ENCODE data around the gene EIF4G3.
"Not testable (repeated sequence)": the region's sequence is repeated elsewhere in the genome, so short reads cannot be mapped to it uniquely, and the experiment has no call there.

Gene EIF4G3

DNA sequence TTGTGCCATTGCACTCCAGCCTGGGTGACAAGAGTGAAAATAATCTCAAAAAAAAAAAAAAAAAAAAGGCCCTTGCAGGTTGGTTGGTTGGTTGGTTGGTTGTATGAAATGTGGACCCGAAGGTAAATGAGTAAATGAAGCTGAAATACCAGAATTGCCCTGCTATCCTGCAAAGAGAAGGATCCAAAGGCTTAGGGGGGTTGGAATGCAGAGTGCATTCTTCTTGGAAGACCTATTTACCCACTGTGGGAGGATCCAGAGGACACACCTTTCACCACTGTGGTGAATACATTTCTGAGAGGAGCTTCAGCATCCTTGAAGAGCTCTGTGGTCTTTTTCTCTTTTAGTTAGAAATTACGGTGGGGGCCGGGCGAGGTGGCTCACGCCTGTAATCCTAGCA, 28.7 kb upstream of the EIF4G3 start:
- H3K36me3 ChIP-seq (ENCODE audit: control insufficient read depth, insufficient read depth, low read length): no peaks in the 10 kb centered on the region
- no peak overlapping the region for H3K27ac ChIP-seq (ENCODE audit: low read depth, low read length, severe bottlenecking)
- 83 to 97% methylated on average over 4 to 5 of the region's 5 CpGs for WGBS, 2 experiments (ENCODE audit: insufficient coverage in 2 of 2)

DNA sequence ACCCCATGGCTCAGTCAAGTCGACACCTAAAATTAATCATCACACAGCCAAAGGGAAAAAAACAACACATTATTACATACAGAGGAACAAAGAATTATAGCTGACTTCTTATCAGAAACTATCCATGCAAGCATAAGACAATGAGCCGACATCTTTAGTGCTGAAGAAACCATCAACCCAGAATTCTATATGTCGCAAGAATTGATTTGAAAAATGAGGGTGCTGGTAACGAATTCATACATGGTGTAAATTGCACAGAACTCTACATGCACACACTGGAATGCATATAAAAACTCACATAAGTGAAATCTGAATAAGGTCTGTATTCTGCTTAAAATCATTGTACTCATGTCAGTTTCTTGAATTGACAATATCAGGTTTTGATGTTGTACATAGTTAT, 25.0 kb upstream of the EIF4G3 start:
- 91% methylated on average over 1 of the region's 4 CpGs; no CpG with 5 or more reads in 1 of the 2 experiments for WGBS, 2 experiments (ENCODE audit: insufficient coverage in 2 of 2)
- Histone ChIP-seq H3K4me1 (ENCODE audit: control insufficient read depth, insufficient read depth, low read length, poor library complexity, severe bottlenecking) (peaks cover 5% of the 10 kb centered on the region), H3K36me3 (ENCODE audit: control insufficient read depth, insufficient read depth, low read length) (no peaks in the 10 kb centered on the region), H3K27ac (ENCODE audit: low read depth, low read length, severe bottlenecking) (no peak overlapping the region), H3K9me3 (ENCODE audit: control insufficient read depth, low read length) (no peaks in the 10 kb centered on the region), H3K4me3 (ENCODE audit: extremely low read depth, insufficient read depth, low read length, poor library complexity, severe bottlenecking) (no peak overlapping the region)

More for the DNA sequence above, 28.7 kb upstream of the EIF4G3 start:
- Histone ChIP-seq H3K4me3 (ENCODE audit: extremely low read depth, insufficient read depth, low read length, poor library complexity, severe bottlenecking) (no peak overlapping the region), H3K4me1 (ENCODE audit: control insufficient read depth, insufficient read depth, low read length, poor library complexity, severe bottlenecking) (peaks cover 5% of the 10 kb centered on the region), H3K9me3 (ENCODE audit: control insufficient read depth, low read length) (no peaks in the 10 kb centered on the region)

DNA sequence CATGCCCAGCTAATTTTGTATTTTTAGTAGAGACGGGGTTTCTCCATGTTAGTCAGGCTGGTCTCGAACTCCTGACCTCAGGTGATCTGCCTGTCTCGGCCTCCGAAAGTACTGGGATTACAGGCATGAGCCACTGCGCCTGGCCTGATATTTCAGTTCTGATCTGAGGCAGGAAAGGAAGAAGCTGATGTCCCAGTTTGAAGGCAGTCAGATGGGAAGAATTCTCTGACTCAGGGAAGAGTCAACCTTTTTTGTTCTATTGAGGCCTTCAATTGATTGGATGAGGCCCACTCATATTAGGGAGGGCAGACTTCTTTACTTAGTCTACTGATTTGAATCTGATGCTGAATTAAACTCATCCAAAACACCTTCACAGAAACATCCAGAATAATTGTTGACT, 24.5 kb upstream of the EIF4G3 start:
- 98% methylated on average over 4 of the region's 5 CpGs; no CpG with 5 or more reads in 1 of the 2 experiments for WGBS, 2 experiments (ENCODE audit: insufficient coverage in 2 of 2)
- H3K4me1 ChIP-seq (ENCODE audit: control insufficient read depth, insufficient read depth, low read length, poor library complexity, severe bottlenecking); H3K27ac ChIP-seq (ENCODE audit: low read depth, low read length, severe bottlenecking); H3K9me3 ChIP-seq (ENCODE audit: control insufficient read depth, low read length); H3K36me3 ChIP-seq (ENCODE audit: control insufficient read depth, insufficient read depth, low read length); H3K4me3 ChIP-seq (ENCODE audit: extremely low read depth, insufficient read depth, low read length, poor library complexity, severe bottlenecking): not testable (repeated sequence)

DNA sequence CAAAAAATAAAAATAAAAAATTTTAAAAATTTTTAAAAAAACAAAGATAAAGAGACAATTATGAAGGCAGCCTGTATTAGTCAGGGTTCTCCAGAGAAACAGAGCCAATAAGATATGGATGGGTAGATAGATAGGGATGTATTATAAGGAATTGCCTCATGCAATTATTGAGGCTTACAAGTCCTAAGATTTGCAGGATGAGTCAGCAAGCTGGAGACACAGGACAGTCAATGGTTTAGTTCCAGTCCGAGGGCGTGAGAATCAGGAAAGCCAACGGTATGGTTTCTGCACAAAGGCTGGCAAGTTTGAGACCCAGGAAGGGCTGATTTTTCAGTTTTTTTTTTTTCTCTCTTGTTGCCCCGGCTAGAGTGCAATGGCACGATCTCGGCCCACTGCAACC, 24.1 kb upstream of the EIF4G3 start:
- no peak overlapping the region for H3K27ac ChIP-seq (ENCODE audit: low read depth, low read length, severe bottlenecking)
- no peak overlapping the region for H3K4me3 ChIP-seq (ENCODE audit: extremely low read depth, insufficient read depth, low read length, poor library complexity, severe bottlenecking)
- H3K36me3 ChIP-seq (ENCODE audit: control insufficient read depth, insufficient read depth, low read length): no peaks in the 10 kb centered on the region
- no peaks in the 10 kb centered on the region for H3K9me3 ChIP-seq (ENCODE audit: control insufficient read depth, low read length)
- 93 to 95% methylated on average over 2 to 6 of the region's 6 CpGs for WGBS, 2 experiments (ENCODE audit: insufficient coverage in 2 of 2)
- H3K4me1 ChIP-seq (ENCODE audit: control insufficient read depth, insufficient read depth, low read length, poor library complexity, severe bottlenecking): peaks cover 5% of the 10 kb centered on the region

GRCh38 chr1:21198929-21199328, 22.2 kb upstream of the EIF4G3 start:
- no peaks in the 10 kb centered on the region for H3K36me3 ChIP-seq (ENCODE audit: control insufficient read depth, insufficient read depth, low read length)
- 75 to 77% methylated on average over 1 to 3 of the region's 4 CpGs for WGBS, 2 experiments (ENCODE audit: insufficient coverage in 2 of 2)
- no peak overlapping the region for H3K27ac ChIP-seq (ENCODE audit: low read depth, low read length, severe bottlenecking)
- no peak overlapping the region for H3K4me3 ChIP-seq (ENCODE audit: extremely low read depth, insufficient read depth, low read length, poor library complexity, severe bottlenecking)
- peaks cover 5% of the 10 kb centered on the region for H3K4me1 ChIP-seq (ENCODE audit: control insufficient read depth, insufficient read depth, low read length, poor library complexity, severe bottlenecking)
- no peaks in the 10 kb centered on the region for H3K9me3 ChIP-seq (ENCODE audit: control insufficient read depth, low read length)

- 100% methylated on average over 1 of the region's 4 CpGs; no CpG with 5 or more reads in 1 of the 2 experiments for WGBS, 2 experiments (ENCODE audit: insufficient coverage in 2 of 2)
- H3K36me3 ChIP-seq (ENCODE audit: control insufficient read depth, insufficient read depth, low read length): no peaks in the 10 kb centered on the region
- no peak overlapping the region for H3K4me3 ChIP-seq (ENCODE audit: extremely low read depth, insufficient read depth, low read length, poor library complexity, severe bottlenecking)
- H3K27ac ChIP-seq (ENCODE audit: low read depth, low read length, severe bottlenecking): no peak overlapping the region
- peaks cover 4% of the 10 kb centered on the region for H3K4me1 ChIP-seq (ENCODE audit: control insufficient read depth, insufficient read depth, low read length, poor library complexity, severe bottlenecking)
- H3K9me3 ChIP-seq (ENCODE audit: control insufficient read depth, low read length): no peaks in the 10 kb centered on the region
These were observed 16.2 kb upstream of the EIF4G3 start for GRCh38 chr1:21192871-21193270.

DNA sequence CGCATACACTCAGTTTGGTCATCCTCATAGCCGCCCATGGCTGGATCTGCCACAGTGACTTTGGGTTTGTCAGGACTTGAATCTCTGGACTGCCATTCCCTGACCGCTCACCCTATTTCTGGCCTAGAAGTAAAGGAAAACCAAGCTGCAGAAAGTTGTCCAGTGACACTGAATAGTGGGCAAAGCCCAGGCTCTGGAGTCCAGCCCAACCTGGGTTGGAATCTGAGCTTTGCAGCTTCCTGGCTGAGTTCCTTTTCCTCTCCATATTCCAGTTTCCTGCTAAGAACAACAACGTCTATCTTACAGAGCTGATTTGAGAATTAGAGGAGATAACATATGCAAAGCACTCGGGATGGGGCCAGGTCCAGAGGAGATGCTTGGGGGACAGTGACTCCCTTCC, 15.6 kb upstream of the EIF4G3 start:
- Histone ChIP-seq H3K36me3 (ENCODE audit: control insufficient read depth, insufficient read depth, low read length) (no peaks in the 10 kb centered on the region), H3K9me3 (ENCODE audit: control insufficient read depth, low read length) (no peaks in the 10 kb centered on the region), H3K4me3 (ENCODE audit: extremely low read depth, insufficient read depth, low read length, poor library complexity, severe bottlenecking) (no peak overlapping the region), H3K27ac (ENCODE audit: low read depth, low read length, severe bottlenecking) (no peak overlapping the region), H3K4me1 (ENCODE audit: control insufficient read depth, insufficient read depth, low read length, poor library complexity, severe bottlenecking) (peaks cover 4% of the 10 kb centered on the region)
- 71 to 94% methylated on average over 3 to 5 of the region's 5 CpGs for WGBS, 2 experiments (ENCODE audit: insufficient coverage in 2 of 2)

DNA sequence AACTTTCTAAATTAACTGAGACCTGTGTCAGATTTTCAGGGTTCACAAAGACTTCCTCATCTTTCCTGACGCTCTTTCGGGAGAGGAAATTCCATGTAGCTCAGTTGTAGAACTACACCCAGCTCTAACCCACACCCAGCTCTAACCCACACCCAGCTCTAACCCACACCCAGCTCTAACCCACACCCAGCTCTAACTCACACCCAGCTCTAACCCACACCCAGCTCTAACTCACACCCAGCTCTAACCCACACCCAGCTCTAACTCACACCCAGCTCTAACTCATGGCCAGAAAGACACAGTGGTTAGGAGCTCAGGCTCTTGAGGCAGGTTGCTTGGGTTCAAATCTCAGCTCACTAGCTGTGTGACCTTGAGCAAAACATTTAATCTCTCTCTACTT, 14.1 kb upstream of the EIF4G3 start:
- H3K36me3 ChIP-seq (ENCODE audit: control insufficient read depth, insufficient read depth, low read length); H3K9me3 ChIP-seq (ENCODE audit: control insufficient read depth, low read length); H3K4me1 ChIP-seq (ENCODE audit: control insufficient read depth, insufficient read depth, low read length, poor library complexity, severe bottlenecking); H3K27ac ChIP-seq (ENCODE audit: low read depth, low read length, severe bottlenecking); H3K4me3 ChIP-seq (ENCODE audit: extremely low read depth, insufficient read depth, low read length, poor library complexity, severe bottlenecking): not testable (repeated sequence)
- 45 to 61% methylated on average over 2 of the region's 2 CpGs for WGBS, 2 experiments (ENCODE audit: insufficient coverage in 2 of 2)

- Histone ChIP-seq H3K27ac (ENCODE audit: low read depth, low read length, severe bottlenecking) (no peak overlapping the region), H3K36me3 (ENCODE audit: control insufficient read depth, insufficient read depth, low read length) (no peaks in the 10 kb centered on the region), H3K9me3 (ENCODE audit: control insufficient read depth, low read length) (no peaks in the 10 kb centered on the region), H3K4me3 (ENCODE audit: extremely low read depth, insufficient read depth, low read length, poor library complexity, severe bottlenecking) (no peak overlapping the region), H3K4me1 (ENCODE audit: control insufficient read depth, insufficient read depth, low read length, poor library complexity, severe bottlenecking) (peaks cover 4% of the 10 kb centered on the region)
- WGBS, 2 experiments (ENCODE audit: insufficient coverage in 2 of 2): 100% methylated on average over 1 of the region's 1 CpG; no CpG with 5 or more reads in 1 of the 2 experiments
These were observed 13.3 kb upstream of the EIF4G3 start for GRCh38 chr1:21189906-21190500.

DNA sequence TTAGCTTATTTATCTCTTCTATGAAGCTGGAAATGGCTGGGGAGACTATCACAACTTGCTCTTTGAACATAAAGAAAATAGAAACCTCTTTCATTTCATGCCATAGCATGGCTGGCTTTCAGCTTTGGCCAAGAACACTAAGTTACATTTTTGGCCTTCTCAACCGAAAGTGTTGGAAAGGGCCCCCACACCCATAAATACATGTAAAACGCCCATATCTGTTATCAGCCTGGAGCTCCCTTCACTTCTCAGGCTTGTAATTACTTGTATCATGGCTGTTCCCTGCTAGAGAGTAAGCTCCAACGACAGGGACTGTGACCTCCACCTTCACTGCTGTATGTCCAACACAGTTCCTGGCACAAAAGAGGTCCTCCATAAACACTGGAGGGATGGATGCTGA, 12.7 kb upstream of the EIF4G3 start:
- H3K36me3 ChIP-seq (ENCODE audit: control insufficient read depth, insufficient read depth, low read length): no peaks in the 10 kb centered on the region
- 21 to 80% methylated on average over 1 to 2 of the region's 3 CpGs for WGBS, 2 experiments (ENCODE audit: insufficient coverage in 2 of 2)

GRCh38 chr1:21188235-21188634, 11.5 kb upstream of the EIF4G3 start:
- no peak overlapping the region for H3K27ac ChIP-seq (ENCODE audit: low read depth, low read length, severe bottlenecking)
- H3K36me3 ChIP-seq (ENCODE audit: control insufficient read depth, insufficient read depth, low read length): no peaks in the 10 kb centered on the region
- 62 to 80% methylated on average over 2 to 3 of the region's 3 CpGs for WGBS, 2 experiments (ENCODE audit: insufficient coverage in 2 of 2)
- peaks cover 4% of the 10 kb centered on the region for H3K4me1 ChIP-seq (ENCODE audit: control insufficient read depth, insufficient read depth, low read length, poor library complexity, severe bottlenecking)
- H3K9me3 ChIP-seq (ENCODE audit: control insufficient read depth, low read length): no peaks in the 10 kb centered on the region
- H3K4me3 ChIP-seq (ENCODE audit: extremely low read depth, insufficient read depth, low read length, poor library complexity, severe bottlenecking): no peak overlapping the region

More for the DNA sequence above, 12.7 kb upstream of the EIF4G3 start:
- Histone ChIP-seq H3K27ac (ENCODE audit: low read depth, low read length, severe bottlenecking) (no peak overlapping the region), H3K4me3 (ENCODE audit: extremely low read depth, insufficient read depth, low read length, poor library complexity, severe bottlenecking) (no peak overlapping the region), H3K9me3 (ENCODE audit: control insufficient read depth, low read length) (no peaks in the 10 kb centered on the region), H3K4me1 (ENCODE audit: control insufficient read depth, insufficient read depth, low read length, poor library complexity, severe bottlenecking) (peaks cover 4% of the 10 kb centered on the region)

Measured in mesodermal cell (in vitro differentiated cells).